Nephron progenitor cell (in vitro differentiated cells): ENCODE measurements around the gene PHLDA2.

Experiments
- DNase-seq: peaks from one replicate; pipeline ENCODE4 v3.0.0; 2021
- H3K27ac Mint-ChIP-seq: 2 replicates; pipeline ENCODE4 v1.8.0; 2021; ENCODE audit warnings: mild to moderate bottlenecking, moderate library complexity, mixed read lengths
- H3K27me3 Mint-ChIP-seq: 2 replicates; pipeline ENCODE4 v1.8.0; 2021; ENCODE audit warnings: mild to moderate bottlenecking, low read depth, mixed read lengths; ENCODE audit not compliant: poor library complexity
- H3K36me3 Mint-ChIP-seq: 2 replicates; pipeline ENCODE4 v1.8.0; 2021; ENCODE audit warnings: low read depth, mixed read lengths
- H3K4me1 Mint-ChIP-seq: 2 replicates; pipeline ENCODE4 v1.8.0; 2021; ENCODE audit warnings: mixed read lengths
- H3K4me3 Mint-ChIP-seq: 2 replicates; pipeline ENCODE4 v1.8.0; 2021; ENCODE audit warnings: mild to moderate bottlenecking, moderate library complexity, mixed read lengths
- H3K9me3 Mint-ChIP-seq: 2 replicates; pipeline ENCODE4 v1.8.0; 2021; ENCODE audit warnings: mild to moderate bottlenecking, moderate library complexity, mixed read lengths
- TF ChIP-seq, protein P1 (sequence below): fragments of 200-600 bp; sonication (generic); IDR thresholded peaks from 2 replicates; pipeline ENCODE4 v1.5.0; 2021; ENCODE audit warnings: antibody characterized with exemption

Gene PHLDA2

DNA sequence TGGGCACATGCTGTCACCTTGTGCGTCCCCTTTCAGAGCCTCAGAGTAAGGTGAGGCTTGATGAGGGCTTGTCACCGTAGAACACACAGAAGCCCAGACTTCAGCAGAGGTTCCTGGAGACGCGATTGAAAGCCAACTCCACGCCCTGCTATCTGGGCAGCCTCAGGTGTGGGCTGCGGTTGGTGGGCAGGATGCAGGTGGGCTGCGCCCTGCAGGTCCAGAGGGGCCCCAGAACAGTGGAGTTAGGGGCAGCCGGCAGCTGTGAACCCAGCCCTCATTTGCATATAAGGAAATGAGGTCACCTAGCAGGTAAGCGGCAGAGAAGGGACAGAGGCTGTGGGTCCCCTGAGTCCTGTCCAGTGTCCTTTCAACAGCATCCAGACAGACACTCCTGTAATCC is 15.4 kb downstream of the PHLDA2 start:
- TF ChIP-seq, protein P1, sequence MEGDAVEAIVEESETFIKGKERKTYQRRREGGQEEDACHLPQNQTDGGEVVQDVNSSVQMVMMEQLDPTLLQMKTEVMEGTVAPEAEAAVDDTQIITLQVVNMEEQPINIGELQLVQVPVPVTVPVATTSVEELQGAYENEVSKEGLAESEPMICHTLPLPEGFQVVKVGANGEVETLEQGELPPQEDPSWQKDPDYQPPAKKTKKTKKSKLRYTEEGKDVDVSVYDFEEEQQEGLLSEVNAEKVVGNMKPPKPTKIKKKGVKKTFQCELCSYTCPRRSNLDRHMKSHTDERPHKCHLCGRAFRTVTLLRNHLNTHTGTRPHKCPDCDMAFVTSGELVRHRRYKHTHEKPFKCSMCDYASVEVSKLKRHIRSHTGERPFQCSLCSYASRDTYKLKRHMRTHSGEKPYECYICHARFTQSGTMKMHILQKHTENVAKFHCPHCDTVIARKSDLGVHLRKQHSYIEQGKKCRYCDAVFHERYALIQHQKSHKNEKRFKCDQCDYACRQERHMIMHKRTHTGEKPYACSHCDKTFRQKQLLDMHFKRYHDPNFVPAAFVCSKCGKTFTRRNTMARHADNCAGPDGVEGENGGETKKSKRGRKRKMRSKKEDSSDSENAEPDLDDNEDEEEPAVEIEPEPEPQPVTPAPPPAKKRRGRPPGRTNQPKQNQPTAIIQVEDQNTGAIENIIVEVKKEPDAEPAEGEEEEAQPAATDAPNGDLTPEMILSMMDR, result no peak
- H3K9me3 Mint-ChIP-seq, result no peaks in the 10 kb centered on the region
- no peaks in the 10 kb centered on the region for H3K36me3 Mint-ChIP-seq
- no peak overlapping the region for H3K27ac Mint-ChIP-seq
- no peak overlapping the region for H3K4me3 Mint-ChIP-seq
- peaks cover 17% of the 10 kb centered on the region for H3K4me1 Mint-ChIP-seq
- DNase-seq, result no peak
- peaks cover 4% of the 10 kb centered on the region for H3K27me3 Mint-ChIP-seq

DNA sequence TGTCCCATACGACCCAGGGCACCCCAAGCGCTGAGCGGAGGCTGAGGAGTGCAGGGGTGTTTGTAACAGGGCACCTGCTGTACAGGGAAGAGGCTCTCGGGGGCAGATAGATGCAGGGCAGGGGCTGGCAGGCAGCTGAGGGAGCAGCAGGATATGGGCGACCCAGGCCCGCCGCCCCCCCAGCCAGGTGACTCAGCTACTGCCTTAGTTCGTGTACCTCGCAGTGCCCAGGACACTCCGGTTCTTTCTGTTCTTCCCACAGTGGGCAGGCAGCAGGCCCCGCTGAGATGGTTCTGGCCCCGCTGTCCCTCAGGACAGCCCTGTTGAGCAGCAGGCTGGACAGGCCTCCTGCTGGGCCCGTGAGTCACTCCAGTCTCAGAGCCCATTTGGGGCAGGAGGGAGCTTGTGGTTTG is 16.2 kb downstream of the PHLDA2 start:
- Mint-ChIP-seq H3K27me3 (peaks cover 4% of the 10 kb centered on the region), H3K27ac (no peak overlapping the region), H3K9me3 (no peaks in the 10 kb centered on the region), H3K4me1 (peaks cover 17% of the 10 kb centered on the region), H3K36me3 (no peaks in the 10 kb centered on the region), H3K4me3 (no peak overlapping the region)
- no peak for DNase-seq
- TF ChIP-seq, protein P1, result no peak

DNA sequence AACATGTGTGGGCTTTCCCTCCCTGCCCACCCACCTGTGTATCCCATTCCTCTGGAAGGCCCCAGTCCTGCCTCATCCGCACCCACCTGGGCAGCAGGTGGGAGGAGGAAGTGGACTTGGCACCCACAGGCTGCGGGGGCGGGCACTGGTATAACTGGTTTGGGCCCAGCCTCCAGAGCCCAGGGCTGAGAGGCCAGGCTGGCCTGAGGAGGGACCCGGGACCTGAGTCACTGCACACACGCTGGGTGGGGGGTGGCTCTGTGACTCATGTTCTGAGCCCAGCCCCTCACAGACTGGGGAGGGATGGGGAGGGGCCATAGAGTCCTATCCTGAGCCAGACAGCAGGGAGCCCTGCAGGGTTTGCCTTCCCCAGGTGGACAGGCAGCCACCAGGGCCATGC is 16.7 kb downstream of the PHLDA2 start:
- Mint-ChIP-seq H3K36me3 (no peaks in the 10 kb centered on the region), H3K27me3 (peaks cover 5% of the 10 kb centered on the region), H3K4me3 (no peak overlapping the region), H3K27ac (no peak overlapping the region), H3K4me1 (peaks cover 17% of the 10 kb centered on the region), H3K9me3 (no peaks in the 10 kb centered on the region)
- no peak for DNase-seq
- TF ChIP-seq, protein P1, result no peak

DNA sequence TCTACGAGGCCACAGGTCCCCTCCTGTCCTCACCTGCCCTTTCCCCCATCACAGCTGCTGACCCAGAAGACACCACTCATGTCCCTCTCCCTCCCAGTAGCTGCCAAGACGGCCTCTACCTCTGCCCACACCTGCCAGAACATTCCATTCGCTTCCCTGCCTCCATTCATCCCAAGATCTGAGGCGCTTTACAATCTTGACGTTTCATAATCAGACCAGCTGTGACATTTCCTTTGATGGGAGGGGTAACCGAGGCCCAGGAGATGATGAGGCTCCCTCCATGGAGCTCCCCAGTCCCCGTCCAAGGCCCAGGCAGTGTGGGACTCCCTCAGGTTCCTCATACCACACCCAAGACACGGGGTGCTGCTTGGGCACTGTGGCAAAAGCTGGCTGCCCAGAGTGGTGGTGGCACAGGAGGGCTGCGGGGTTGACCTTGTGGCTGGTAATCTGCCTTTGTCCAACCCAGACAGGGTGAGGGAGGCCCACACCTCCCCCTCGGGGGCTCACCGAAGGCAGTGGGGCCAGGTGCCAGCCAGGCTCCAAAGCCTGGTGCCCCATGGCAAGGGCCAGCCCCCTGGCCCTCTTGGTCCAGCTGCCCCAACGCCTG is 17.3 kb downstream of the PHLDA2 start:
- no peaks in the 10 kb centered on the region for H3K36me3 Mint-ChIP-seq
- H3K4me1 Mint-ChIP-seq, result peaks cover 17% of the 10 kb centered on the region
- peaks cover under 1% of the 10 kb centered on the region for H3K9me3 Mint-ChIP-seq
- H3K27me3 Mint-ChIP-seq, result peaks cover 8% of the 10 kb centered on the region
- no peak for DNase-seq
- no peak overlapping the region for H3K4me3 Mint-ChIP-seq
- TF ChIP-seq, protein P1, result no peak
- no peak overlapping the region for H3K27ac Mint-ChIP-seq

DNA sequence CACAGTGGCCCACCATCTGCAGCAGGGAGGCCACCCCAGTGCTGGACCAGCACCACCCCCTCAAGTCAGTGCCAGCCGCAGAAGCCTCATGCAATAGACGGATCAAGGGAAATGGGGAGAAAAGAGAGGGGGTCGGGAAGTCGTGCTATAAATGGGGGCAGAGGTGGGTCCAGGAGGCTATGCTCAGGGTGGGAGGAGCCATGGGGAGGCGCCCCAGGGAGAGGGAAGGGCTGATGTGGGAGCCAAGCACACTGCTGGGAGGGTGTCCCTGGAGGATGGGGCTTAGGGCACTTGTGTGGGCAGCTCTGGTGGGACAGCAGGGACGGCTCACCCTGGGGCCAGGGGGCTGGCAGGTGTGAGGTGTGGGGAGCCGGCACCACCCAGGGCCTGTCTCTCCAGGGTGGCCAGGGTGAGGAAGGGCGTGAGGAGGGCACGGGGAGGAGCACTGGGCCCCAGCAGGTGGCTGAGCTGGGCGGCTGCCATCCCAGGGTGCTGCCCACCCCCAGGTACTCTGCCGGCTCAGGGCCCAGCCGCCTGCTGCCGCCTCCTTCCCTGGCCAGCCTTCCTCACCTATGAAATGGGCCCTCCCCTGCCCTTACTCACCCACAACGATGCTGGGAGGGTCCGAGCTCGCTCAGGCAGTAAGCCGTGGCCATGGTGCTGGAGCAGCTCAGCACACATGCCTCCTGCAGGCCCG is 18.0 kb downstream of the PHLDA2 start:
- TF ChIP-seq, protein P1, result no peak
- H3K4me3 Mint-ChIP-seq, result no peak overlapping the region
- H3K4me1 Mint-ChIP-seq, result peaks cover 17% of the 10 kb centered on the region
- H3K27ac Mint-ChIP-seq, result no peak overlapping the region
- H3K36me3 Mint-ChIP-seq, result no peaks in the 10 kb centered on the region
- peaks cover 8% of the 10 kb centered on the region for H3K27me3 Mint-ChIP-seq
- DNase-seq, result no peak
- peaks cover 7% of the 10 kb centered on the region for H3K9me3 Mint-ChIP-seq
